Epithelial cell of proximal tubule (primary cell): Measurements from ENCODE around the gene LRRC52. TPM values are rescaled to one million over a fixed set of nuclear protein-coding genes. Genes with fewer than 3 reads are reported as not detected.

Source experiments
- DNase-seq: peaks from one replicate; pipeline ENCODE4 v3.0.0-alpha.2; 2011; ENCODE audit warnings: low read depth
- H3K4me3 ChIP-seq: 2 replicates; pipeline ENCODE4 v1.5.1; 2011; ENCODE audit warnings: low read depth, mild to moderate bottlenecking, low read length
- CTCF ChIP-seq: conservative IDR thresholded peaks from 2 replicates; pipeline ENCODE4 v1.5.1; 2012; ENCODE audit warnings: low read depth, mild to moderate bottlenecking, low read length
- total RNA-seq: library from RNA; depleted of rRNA; stranded (reverse); fragments of >200 nt; gene quantifications from 2 replicates; pipeline ENCODE4 v1.2.3, GENCODE V29; 2015

LRRC52 gene
- total RNA-seq, result not detected in 2 replicates

GRCh38 chr1:165543532-165544438, at the start of gene LRRC52:
Gene LRRC52 (plus strand): TSS chr1:165544000. CDS start chr1:165544297, 297 bp downstream.
- no peak for DNase-seq
- TF ChIP-seq CTCF, result no peak

GRCh38 chr1:165494949-165495857, 48.6 kb upstream of the LRRC52 start:
- no peak for TF ChIP-seq CTCF
- no peak overlapping the region for H3K4me3 ChIP-seq
- DNase-seq, result no peak

More at GRCh38 chr1:165543532-165544438, at the start of gene LRRC52:
- no peak within 1 kb of the TSS for H3K4me3 ChIP-seq

- H3K4me3 ChIP-seq, result no peak overlapping the region
- no peak for DNase-seq
- no peak for TF ChIP-seq CTCF
Observed at GRCh38 chr1:165495858-165496205, 48.0 kb upstream of the LRRC52 start.

- TF ChIP-seq CTCF, result no peak
- DNase-seq, result no peak
- H3K4me3 ChIP-seq, result no peak overlapping the region
Observed at GRCh38 chr1:165496501-165496900, 47.3 kb upstream of the LRRC52 start.

- no peak for TF ChIP-seq CTCF
- no peak overlapping the region for H3K4me3 ChIP-seq
Observed at GRCh38 chr1:165497069-165498013, 46.5 kb upstream of the LRRC52 start.

GRCh38 chr1:165501330-165501969, 42.4 kb upstream of the LRRC52 start:
- DNase-seq, result no peak
- no peak for TF ChIP-seq CTCF
- H3K4me3 ChIP-seq, result no peak overlapping the region

More at GRCh38 chr1:165497069-165498013, 46.5 kb upstream of the LRRC52 start:
- no peak for DNase-seq
